ENCODE measurements around the gene CYBA.
A peak's percentile ranks its signal among the peaks of the same experiment; 100 is the strongest.
"Not testable (repeated sequence)": the region's sequence is repeated elsewhere in the genome, so short reads cannot be mapped to it uniquely, and the experiment has no call there.

The CYBA gene

DNA sequence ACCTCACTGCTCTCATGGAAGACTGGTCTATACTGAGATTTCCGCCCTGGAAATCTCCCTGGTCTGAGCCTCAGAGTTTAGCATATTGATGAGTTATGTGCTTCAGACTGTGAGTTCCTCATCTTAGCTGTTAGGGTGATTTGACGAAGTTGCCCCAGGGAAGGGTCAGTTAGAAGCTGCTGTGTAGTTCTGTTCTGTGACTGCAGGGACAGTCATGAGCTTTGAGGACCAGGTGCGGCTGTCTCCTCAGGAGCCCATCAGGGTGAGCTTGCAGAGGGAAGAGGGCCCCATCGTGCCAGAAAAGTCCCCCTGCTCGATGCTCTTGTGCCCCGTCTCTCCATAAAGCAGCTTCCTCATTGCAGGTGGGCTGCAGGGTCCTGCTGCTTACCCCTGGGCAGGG, 40.8 kb downstream of the CYBA start:
- no peak for DNase-seq (ENCODE audit: low read depth)
- TF ChIP-seq, protein P1, sequence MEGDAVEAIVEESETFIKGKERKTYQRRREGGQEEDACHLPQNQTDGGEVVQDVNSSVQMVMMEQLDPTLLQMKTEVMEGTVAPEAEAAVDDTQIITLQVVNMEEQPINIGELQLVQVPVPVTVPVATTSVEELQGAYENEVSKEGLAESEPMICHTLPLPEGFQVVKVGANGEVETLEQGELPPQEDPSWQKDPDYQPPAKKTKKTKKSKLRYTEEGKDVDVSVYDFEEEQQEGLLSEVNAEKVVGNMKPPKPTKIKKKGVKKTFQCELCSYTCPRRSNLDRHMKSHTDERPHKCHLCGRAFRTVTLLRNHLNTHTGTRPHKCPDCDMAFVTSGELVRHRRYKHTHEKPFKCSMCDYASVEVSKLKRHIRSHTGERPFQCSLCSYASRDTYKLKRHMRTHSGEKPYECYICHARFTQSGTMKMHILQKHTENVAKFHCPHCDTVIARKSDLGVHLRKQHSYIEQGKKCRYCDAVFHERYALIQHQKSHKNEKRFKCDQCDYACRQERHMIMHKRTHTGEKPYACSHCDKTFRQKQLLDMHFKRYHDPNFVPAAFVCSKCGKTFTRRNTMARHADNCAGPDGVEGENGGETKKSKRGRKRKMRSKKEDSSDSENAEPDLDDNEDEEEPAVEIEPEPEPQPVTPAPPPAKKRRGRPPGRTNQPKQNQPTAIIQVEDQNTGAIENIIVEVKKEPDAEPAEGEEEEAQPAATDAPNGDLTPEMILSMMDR (IDR thresholded peaks at IDR 0.05; ENCODE audit: low read depth, low read length, missing control alignments), result peak; percentile 33
- in situ Hi-C loops (cut with HindIII; ENCODE audit: low sequenced_read_pairs), result no loop called here
- H3K4me3 ChIP-seq (ENCODE audit: low read depth, low read length), result no peak overlapping the region

DNA sequence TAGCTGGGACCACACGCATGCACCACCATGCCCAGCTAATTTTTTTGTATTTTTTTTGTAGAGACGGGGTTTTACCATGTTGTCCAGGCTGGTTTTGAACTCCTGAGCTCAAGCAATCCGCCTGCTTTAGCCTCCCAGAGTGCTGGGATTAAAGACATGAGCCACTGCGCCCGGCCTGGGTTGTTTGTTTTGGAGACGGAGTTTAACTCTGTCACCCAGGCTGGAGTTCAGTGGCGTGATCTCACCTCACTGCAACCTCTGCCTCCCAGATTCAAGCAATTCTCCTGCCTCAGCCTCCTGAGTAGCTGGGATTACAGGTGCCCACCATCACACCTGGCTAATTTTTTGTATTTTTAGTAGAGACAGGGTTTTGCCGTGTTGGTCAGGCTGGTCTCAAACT, 41.4 kb downstream of the CYBA start:
- in situ Hi-C loops (cut with HindIII; ENCODE audit: low sequenced_read_pairs); DNase-seq (ENCODE audit: low read depth); H3K4me3 ChIP-seq (ENCODE audit: low read depth, low read length): not testable (repeated sequence)

DNA sequence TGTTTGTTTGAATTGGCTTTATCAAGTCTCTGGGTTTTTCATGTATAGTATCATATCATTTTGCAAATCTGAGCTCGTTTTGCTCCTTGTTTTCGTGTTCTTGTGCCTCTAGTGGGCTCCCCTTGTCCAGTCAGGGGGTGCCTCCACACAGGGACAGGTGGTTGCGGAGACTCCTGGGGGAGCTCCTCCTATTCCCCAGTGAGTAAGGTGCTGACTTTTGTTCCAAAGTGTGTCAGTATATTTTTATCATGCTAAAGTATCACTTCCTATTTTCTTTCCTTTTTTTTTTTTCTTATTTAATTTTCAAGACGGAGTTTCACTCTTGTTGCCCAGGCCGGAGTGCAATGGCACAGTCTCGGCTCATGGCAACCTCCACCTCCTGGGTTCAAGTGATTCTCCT, 42.8 kb downstream of the CYBA start:
- H3K4me3 ChIP-seq (ENCODE audit: low read depth, low read length), result no peak overlapping the region
- TF ChIP-seq, protein P1 (IDR thresholded peaks at IDR 0.05; ENCODE audit: low read depth, low read length, missing control alignments), result no peak
- in situ Hi-C loops (cut with HindIII; ENCODE audit: low sequenced_read_pairs), result no loop called here
- DNase-seq (ENCODE audit: low read depth), result no peak

DNA sequence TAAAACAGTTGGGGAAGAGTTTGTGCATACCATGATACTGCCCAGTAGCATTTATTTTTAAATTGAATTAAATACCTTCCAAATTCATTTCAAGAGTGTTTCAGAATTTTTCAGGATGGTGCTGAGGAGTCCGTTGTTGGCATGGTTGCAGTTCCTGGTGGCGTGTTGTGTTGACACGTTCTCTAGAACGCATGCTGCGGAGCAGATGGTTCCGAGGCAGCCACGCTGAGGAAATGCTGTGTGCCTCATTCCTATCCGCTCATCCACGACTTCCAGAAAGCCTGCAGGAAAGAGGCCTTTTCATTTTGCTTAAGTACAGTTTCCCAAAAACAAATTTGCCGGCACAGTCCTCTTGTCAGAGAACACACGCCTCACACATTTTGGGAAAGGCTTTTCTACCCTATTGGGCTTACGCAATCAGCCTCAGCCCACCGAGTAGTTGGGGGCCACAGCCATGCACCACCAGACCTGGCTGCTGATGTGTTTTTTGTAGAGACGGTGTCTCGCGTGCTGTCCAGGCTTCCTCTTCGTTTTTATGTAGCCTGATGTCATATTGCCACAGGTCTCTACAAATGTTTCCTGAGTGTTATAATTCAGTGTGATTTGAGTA, 44.6 kb downstream of the CYBA start:
- in situ Hi-C loops (cut with HindIII; ENCODE audit: low sequenced_read_pairs), result no loop called here
- DNase-seq (ENCODE audit: low read depth), result no peak
- TF ChIP-seq, protein P1 (IDR thresholded peaks at IDR 0.05; ENCODE audit: low read depth, low read length, missing control alignments), result no peak
- no peak overlapping the region for H3K4me3 ChIP-seq (ENCODE audit: low read depth, low read length)

DNA sequence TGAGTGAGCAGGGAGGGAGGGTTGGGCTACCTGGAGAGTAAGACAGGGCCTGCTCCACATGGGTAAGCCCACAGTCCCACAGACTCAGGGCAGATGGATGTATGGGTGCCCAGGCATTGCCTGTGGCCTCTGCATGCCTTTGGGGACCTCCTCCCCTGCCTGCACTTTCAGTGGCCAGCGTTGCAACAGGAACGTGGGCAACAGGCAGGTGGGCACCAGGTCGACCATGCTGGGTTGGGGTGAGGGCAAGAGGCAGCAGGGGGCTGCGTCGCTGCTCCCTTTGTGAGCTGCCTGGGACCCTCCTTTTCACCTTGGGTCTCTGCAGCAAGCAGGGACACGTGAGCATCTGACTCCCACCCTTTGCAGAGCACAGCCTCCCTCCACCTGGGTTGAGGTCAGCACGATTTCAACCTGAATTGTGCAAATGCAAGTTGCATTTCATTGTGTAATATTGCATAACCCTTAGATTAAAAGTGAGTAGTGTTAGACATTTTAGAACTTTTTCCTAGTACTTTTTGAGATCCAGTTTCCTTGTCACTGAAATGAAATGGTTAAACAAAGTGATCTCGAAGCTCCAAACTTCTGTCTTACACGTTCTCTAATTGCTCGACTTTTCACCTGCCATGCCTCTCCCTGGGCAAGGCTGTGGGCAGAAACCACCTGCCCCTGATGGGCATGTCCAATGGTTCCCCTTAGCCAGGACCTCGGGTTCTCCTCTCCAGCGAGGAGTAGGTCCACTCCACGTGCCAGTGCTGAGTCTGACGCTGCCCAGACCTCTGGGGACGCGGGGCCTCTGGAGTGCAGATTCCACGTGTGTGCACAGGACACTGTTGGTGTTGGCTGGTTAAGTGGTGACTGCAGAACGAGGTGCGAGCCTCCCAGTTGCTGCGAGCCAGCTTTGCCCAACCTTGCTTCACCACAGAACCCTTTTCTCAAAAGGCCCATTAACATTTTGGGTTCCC, 45.4 kb downstream of the CYBA start:
- TF ChIP-seq, protein P1 (IDR thresholded peaks at IDR 0.05; ENCODE audit: low read depth, low read length, missing control alignments), result no peak
- in situ Hi-C loops (cut with HindIII; ENCODE audit: low sequenced_read_pairs), result no loop called here
- DNase-seq (ENCODE audit: low read depth), result no peak
- no peak overlapping the region for H3K4me3 ChIP-seq (ENCODE audit: low read depth, low read length)

DNA sequence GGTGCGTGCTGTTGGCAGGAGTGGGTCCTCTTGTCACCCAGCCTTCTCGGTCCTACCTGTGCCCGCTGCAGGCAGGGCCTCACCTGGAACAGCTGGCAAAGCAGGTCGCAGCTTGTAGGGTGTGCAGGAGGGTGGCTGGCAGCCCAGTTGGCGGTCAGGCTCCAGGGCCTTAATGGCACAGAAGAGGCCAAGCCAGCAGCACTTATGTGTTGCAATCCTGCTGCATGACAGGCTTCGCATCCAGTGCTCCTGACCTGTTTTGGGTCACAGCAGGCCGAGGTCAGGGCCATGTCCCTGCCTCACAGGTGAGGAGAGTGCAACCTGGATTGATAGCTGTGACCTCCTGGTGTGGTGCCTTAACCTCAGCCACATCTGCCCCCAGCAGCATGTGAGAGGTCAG, 48.8 kb downstream of the CYBA start:
- DNase-seq (ENCODE audit: low read depth), result no peak
- H3K4me3 ChIP-seq (ENCODE audit: low read depth, low read length), result no peak overlapping the region
- TF ChIP-seq, protein P1 (IDR thresholded peaks at IDR 0.05; ENCODE audit: low read depth, low read length, missing control alignments), result no peak
- in situ Hi-C loops (cut with HindIII; ENCODE audit: low sequenced_read_pairs), result no loop called here
